HEK293T (cell line): Measurements from ENCODE around the gene INSYN1.

ENCODE experiments used
- FOXA1 ChIP-seq: fragments of 450-650 bp; IDR thresholded peaks from 2 replicates; pipeline ENCODE4 v1.6.1; 2016; ENCODE audit warnings: mild to moderate bottlenecking
- FOXM1 ChIP-seq: fragments of 450-650 bp; IDR thresholded peaks from 2 replicates; pipeline ENCODE4 v1.6.1; 2017; ENCODE audit warnings: mild to moderate bottlenecking, borderline replicate concordance
- L3MBTL2 ChIP-seq: fragments of 450-650 bp; conservative IDR thresholded peaks from 2 replicates; pipeline ENCODE4 v1.6.1; 2016; ENCODE audit warnings: mild to moderate bottlenecking
- SP1 ChIP-seq: fragments of 450-650 bp; IDR thresholded peaks from 2 replicates; pipeline ENCODE4 v1.6.1; 2017
- SUZ12 ChIP-seq: fragments of 450-650 bp; IDR thresholded peaks from 2 replicates; pipeline ENCODE4 v1.6.1; 2016; ENCODE audit warnings: mild to moderate bottlenecking
- TARDBP ChIP-seq: fragments of 450-650 bp; IDR thresholded peaks from 2 replicates; pipeline ENCODE4 v1.6.1; 2016

DNA sequence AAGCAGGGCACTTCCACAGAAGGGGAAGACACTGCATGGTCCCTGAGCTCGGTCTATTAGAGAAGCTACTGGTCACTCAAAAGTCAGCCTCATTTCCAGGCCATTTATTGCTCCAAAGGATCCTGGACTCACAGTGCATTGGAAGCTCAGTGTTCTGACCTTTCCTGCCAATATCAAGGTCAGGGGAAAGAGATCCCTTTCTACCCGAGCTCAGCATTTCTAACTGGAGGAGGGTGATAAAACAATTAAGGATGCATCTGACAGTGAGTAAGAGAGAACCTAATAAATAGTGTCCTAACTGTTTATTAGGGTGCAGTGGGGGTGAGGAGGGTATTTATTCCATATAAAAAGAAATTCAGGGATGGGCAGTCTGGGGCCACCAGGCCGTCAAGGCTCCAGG is 26.8 kb upstream of the INSYN1 start:
- TF ChIP-seq SP1 (no peak), FOXM1 (no peak), L3MBTL2 (no peak), TARDBP (no peak), FOXA1 (no peak), SUZ12 (no peak)
